GM12878 (cell line): Measurements from ENCODE around the gene CELSR1.

Source experiments
- CHD1 ChIP-seq: IDR thresholded peaks from 2 replicates; pipeline ENCODE4 v1.6.1; 2012; ENCODE audit warnings: low read depth, low read length, improper control_type of control experiment
- CREB1 ChIP-seq: IDR thresholded peaks from 2 replicates; pipeline ENCODE4 v1.6.1; 2012; ENCODE audit warnings: low read depth, mild to moderate bottlenecking, inconsistent platforms
- CREM ChIP-seq: IDR thresholded peaks from 2 replicates; pipeline ENCODE4 v1.6.1; 2014; ENCODE audit warnings: antibody characterized with exemption, low read depth
- CTCF ChIP-seq, 3 experiments: IDR thresholded peaks in 2 of 3; conservative IDR thresholded peaks in 1 of 3; 2 replicates each; pipeline ENCODE4 v1.5.1; 2011; ENCODE audit warnings: low read depth in 3 of 3, low read length in 3 of 3, mild to moderate bottlenecking in 3 of 3, control low read depth in 2 of 3, moderate library complexity in 2 of 3, inconsistent platforms in 1 of 3, mixed read lengths in 1 of 3; ENCODE audit not compliant: control insufficient read depth in 2 of 3, insufficient read depth in 1 of 3; ENCODE audit errors: extremely low read depth in 1 of 3
- SP1 ChIP-seq: IDR thresholded peaks from one replicate; pipeline ENCODE4 v1.6.1; 2011; ENCODE audit warnings: low read depth, low read length
- ZNF274 ChIP-seq: IDR thresholded peaks from one replicate; pipeline ENCODE4 v1.8.0; 2011; ENCODE audit not compliant: insufficient read length, insufficient read depth

GRCh38 chr22:46382524-46382923 lies 154.9 kb downstream of the CELSR1 start:
- TF ChIP-seq CTCF (IDR thresholded peaks at IDR 0.05 in 2 of 3, conservative IDR thresholded peaks at IDR 0.05 in 1 of 3; ENCODE audit: control insufficient read depth in 2 of 3, extremely low read depth in 1 of 3, insufficient read depth in 1 of 3, low read depth in 3 of 3, low read length in 3 of 3): no peak
- TF ChIP-seq CHD1: no peak
- TF ChIP-seq CREM: no peak
- no peak for TF ChIP-seq SP1
- no peak for TF ChIP-seq CREB1
- no peak for TF ChIP-seq ZNF274
